GM13976 (cell line): ENCODE measurements around the gene ASXL1.

ENCODE experiments used
- DNase-seq: peaks from one replicate; pipeline ENCODE4 v3.0.0; 2012; ENCODE audit warnings: low spot score
- in situ Hi-C: fragments of 300-500 bp; cut with MboI; formaldehyde crosslinking; loops from one replicate; pipeline ENCODE4 v1.12.0; 2022; ENCODE audit warnings: low sequenced_read_pairs, mixed read lengths, inconsistent platforms; ENCODE audit not compliant: unreplicated experiment
- TF ChIP-seq, protein P1 (sequence below): IDR thresholded peaks from 2 replicates; pipeline ENCODE4 v1.5.1; 2012; ENCODE audit warnings: borderline replicate concordance, mild to moderate bottlenecking; ENCODE audit not compliant: insufficient read depth; ENCODE audit errors: extremely low read depth, missing control alignments, control extremely low read depth

Gene ASXL1

GRCh38 chr20:32451682-32452461 is 93.7 kb downstream of the ASXL1 start:
- in situ Hi-C loops = no loop called here
- no peak for DNase-seq
- TF ChIP-seq, protein P1, sequence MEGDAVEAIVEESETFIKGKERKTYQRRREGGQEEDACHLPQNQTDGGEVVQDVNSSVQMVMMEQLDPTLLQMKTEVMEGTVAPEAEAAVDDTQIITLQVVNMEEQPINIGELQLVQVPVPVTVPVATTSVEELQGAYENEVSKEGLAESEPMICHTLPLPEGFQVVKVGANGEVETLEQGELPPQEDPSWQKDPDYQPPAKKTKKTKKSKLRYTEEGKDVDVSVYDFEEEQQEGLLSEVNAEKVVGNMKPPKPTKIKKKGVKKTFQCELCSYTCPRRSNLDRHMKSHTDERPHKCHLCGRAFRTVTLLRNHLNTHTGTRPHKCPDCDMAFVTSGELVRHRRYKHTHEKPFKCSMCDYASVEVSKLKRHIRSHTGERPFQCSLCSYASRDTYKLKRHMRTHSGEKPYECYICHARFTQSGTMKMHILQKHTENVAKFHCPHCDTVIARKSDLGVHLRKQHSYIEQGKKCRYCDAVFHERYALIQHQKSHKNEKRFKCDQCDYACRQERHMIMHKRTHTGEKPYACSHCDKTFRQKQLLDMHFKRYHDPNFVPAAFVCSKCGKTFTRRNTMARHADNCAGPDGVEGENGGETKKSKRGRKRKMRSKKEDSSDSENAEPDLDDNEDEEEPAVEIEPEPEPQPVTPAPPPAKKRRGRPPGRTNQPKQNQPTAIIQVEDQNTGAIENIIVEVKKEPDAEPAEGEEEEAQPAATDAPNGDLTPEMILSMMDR = no peak

DNA sequence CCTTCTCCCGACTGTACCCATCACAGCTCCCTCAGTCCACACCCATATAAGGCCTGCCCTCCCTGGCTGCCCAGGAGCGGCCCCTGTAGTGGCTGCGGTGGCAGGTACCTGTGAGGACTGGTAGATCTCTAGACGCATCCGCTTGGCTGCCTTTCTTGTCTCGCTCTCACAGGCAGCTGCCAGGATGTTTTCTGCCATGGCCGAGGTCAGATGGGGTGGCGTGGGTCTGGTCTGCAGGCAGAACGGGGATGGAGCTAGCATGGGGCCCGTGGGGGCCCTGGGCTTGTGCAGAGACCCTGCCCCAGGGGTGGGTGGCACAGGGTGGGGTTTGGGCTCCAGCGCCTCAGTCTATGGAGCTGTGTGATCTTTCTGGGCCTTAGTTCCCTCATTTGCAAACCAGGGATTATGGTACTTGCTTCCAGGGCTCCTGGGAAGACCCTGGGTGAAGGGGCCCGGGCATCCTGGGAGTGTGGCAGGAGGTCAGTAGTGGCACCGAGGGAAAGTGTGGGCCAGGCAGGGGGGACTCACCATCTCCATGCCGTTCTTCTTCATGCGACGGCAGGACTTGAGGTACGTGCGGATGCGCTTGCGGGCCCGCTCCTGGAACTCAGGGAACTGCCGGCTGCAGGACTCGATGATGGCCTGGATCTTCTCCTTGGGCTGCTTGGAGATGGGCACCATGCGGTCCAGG is 94.8 kb downstream of the ASXL1 start:
- DNase-seq = no peak
- TF ChIP-seq, protein P1 = no peak
- in situ Hi-C loops = no loop called here

DNA sequence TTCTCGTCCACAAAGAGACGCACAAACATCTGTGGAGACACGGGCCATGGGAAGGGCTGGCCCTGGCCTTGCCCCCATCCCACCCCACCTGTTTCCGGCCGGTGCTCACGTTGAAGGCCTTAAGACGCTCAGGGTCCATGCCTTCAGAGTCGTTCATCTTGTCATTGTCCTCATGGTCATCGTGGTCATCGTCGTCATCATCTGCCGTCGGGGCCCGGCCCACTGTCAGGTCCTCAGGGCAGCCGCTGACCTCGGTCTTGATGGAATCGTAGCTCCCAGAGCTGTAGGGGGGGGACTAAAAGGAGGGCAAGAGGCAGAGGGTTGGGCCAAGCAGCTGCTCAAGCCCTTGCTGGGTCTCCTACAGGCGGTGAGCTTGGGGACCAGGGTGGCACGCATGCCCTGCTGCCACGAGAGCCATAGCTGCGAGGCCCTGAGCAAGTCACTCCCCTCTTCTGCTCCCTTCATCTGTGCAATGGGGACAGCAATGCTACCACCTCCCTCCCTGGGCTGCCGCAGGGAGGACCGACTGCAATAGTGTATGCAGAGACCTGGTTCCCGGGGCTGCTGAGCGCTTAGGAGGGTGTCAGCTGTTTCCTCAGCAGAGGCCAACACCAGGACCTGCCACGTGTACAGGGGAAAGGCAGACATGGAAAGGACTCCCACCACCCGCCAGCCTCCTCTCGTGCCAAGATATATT is 95.5 kb downstream of the ASXL1 start:
- no peak for DNase-seq
- TF ChIP-seq, protein P1 = no peak
- in situ Hi-C loops = no loop called here

DNA sequence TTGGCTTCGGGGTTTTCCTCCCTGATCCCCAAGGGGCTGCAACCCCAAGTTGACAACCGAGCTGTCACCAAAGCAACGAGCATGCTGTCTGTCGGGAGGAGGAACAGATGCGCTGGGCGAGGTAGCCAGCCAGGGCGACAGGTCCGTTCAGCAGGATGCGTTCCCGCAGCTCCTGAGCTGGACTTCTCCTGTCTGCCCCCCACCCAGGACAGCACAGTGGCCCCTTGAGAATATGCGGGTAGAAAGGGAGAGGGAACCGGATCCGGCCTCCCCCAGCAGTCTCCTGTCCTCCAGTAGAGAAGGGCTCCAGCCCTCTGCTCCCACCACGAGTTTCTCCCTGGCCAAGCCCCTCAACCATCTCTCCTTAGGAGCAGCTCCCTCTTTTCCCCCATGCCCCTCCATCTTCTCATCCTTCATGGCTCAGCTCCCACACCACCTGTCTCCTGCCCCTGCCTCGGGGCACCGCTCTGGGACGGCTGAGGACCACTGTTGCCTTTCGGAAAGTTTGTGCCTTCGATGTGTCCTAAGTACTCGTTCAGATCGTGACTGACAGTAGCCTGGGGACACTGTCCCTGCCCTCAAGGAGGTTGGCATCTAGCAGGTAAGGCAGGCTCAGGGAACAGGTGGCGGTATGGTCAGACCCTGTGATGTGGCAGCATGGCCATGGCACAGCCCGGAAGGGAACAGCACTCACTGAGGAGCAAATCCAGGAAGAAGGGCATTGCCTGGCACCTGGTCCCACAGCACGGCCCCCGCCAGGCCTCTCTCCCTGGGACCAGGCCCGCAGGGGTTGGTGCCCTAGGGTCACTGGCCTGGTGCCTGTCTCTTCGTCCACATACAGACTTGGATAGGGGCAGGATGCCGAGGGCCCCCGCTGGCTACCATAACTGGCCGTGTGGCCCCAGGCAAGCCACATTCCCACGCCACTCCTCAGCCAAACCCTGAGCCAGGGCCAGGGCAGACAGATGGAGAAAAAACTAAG is 96.3 kb downstream of the ASXL1 start:
- DNase-seq = no peak
- in situ Hi-C loops = no loop called here

DNA sequence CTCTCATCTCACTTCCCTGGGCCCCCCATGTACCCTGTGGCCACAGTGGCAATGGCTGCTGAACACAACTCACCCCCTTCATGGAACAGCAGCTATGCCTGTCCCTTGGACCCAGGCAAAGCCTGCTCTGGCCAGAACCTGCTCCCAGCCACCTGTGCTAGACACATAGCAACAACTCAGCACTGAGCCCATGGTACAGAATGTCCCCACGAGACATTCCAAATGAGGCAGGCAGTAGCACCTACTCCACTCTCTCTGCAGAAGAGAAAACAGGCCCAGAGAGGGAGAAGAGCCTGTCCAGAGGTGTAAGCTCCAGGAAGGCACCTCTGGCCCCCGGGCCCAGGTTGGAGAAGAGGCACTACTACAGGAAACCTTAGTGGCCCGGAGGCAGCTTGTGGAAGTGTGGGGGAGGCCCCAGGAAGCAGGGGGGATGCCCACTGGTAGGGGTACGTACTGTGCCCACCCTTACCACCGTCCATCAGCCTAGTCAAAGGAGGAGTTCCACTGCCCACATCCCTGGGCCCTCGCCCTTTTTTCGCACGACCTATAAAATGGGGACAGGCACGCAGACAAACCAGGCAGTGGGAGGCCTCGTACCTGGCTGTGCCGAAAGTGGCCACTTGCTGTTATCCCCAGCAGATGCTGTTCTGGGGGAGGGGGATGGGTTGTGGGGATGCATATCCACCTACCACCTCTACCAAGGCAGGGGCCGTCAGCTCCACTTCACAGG is 97.2 kb downstream of the ASXL1 start:
- no peak for DNase-seq
- TF ChIP-seq, protein P1 = no peak
- in situ Hi-C loops = no loop called here

More for the DNA sequence above, 96.3 kb downstream of the ASXL1 start:
- TF ChIP-seq, protein P1 = no peak
